PFSK-1 (cell line): ENCODE data around the gene MYCN.

Experiments used
- POLR2AphosphoS5 ChIP-seq: IDR thresholded peaks from 2 replicates; pipeline ENCODE4 v1.6.1; 2012; ENCODE audit warnings: low read depth, mild to moderate bottlenecking, control low read depth, low read length, moderate library complexity
- REST ChIP-seq, 2 experiments: IDR thresholded peaks; 2 replicates each; pipeline versions ENCODE4 v1.6.1 to v1.8.0; 2011 to 2012; ENCODE audit warnings: low read depth in 2 of 2, low read length in 2 of 2, control low read depth in 1 of 2, inconsistent platforms in 1 of 2, mild to moderate bottlenecking in 1 of 2, moderate library complexity in 1 of 2; ENCODE audit not compliant: insufficient read depth in 1 of 2
- SIN3A ChIP-seq: IDR thresholded peaks from 2 replicates; pipeline ENCODE4 v1.6.1; 2012; ENCODE audit warnings: mild to moderate bottlenecking, low read length, moderate library complexity, borderline replicate concordance; ENCODE audit not compliant: insufficient read depth
- TAF1 ChIP-seq: IDR thresholded peaks from 2 replicates; pipeline ENCODE4 v1.6.1; 2012; ENCODE audit warnings: low read length, control low read depth, borderline replicate concordance; ENCODE audit not compliant: insufficient read depth

GRCh38 chr2:15955232-15955988 lies 15.1 kb downstream of the MYCN start:
- TF ChIP-seq POLR2AphosphoS5 (no peak), TAF1 (no peak), SIN3A (no peak), REST (IDR thresholded peaks at IDR 0.05; ENCODE audit: insufficient read depth in 1 of 2, low read depth in 2 of 2, low read length in 2 of 2) (no peak)
